Femur (tissue), 1 donor: Measurements from ENCODE around the gene GRAMD4.

Source experiments
- DNase-seq: peaks from one replicate; pipeline ENCODE4 v3.0.0-alpha.2; 2017

The GRAMD4 gene

GRCh38 chr22:46584081-46584921 is 35.9 kb upstream of the GRAMD4 start:
- no peak for DNase-seq

- DNase-seq, result no peak
Measured at GRCh38 chr22:46585340-46586122, 34.7 kb upstream of the GRAMD4 start.

- DNase-seq, result no peak
Measured at GRCh38 chr22:46586123-46586519, 34.1 kb upstream of the GRAMD4 start.

- DNase-seq, result no peak
Measured at GRCh38 chr22:46586531-46587011, 33.6 kb upstream of the GRAMD4 start.

- peak; percentile 24 for DNase-seq
Measured at GRCh38 chr22:46587061-46587460, 33.1 kb upstream of the GRAMD4 start.

GRCh38 chr22:46587492-46588278 is 32.5 kb upstream of the GRAMD4 start:
- DNase-seq, result peak; percentile 69

- peak; percentile 22 for DNase-seq
Measured at GRCh38 chr22:46588279-46589140, 31.7 kb upstream of the GRAMD4 start.

- DNase-seq, result no peak
Measured at GRCh38 chr22:46589141-46589748, 30.9 kb upstream of the GRAMD4 start.

GRCh38 chr22:46589871-46590271 is 30.3 kb upstream of the GRAMD4 start:
- DNase-seq, result no peak

GRCh38 chr22:46590334-46590733 is 29.9 kb upstream of the GRAMD4 start:
- no peak for DNase-seq

- DNase-seq, result no peak
Measured at GRCh38 chr22:46591930-46592329, 28.3 kb upstream of the GRAMD4 start.

- peak; percentile 87 for DNase-seq
Measured at GRCh38 chr22:46592390-46592872, 27.8 kb upstream of the GRAMD4 start.

GRCh38 chr22:46593211-46593681 is 26.9 kb upstream of the GRAMD4 start:
- peak; percentile 71 for DNase-seq

GRCh38 chr22:46593996-46594946 is 25.9 kb upstream of the GRAMD4 start:
- no peak for DNase-seq

GRCh38 chr22:46594947-46595298 is 25.3 kb upstream of the GRAMD4 start:
- DNase-seq, result no peak

GRCh38 chr22:46595545-46595944 is 24.6 kb upstream of the GRAMD4 start:
- no peak for DNase-seq

- DNase-seq, result no peak
Measured at GRCh38 chr22:46596032-46596441, 24.1 kb upstream of the GRAMD4 start.

- DNase-seq, result no peak
Measured at GRCh38 chr22:46596819-46597218, 23.4 kb upstream of the GRAMD4 start.

- no peak for DNase-seq
Measured at GRCh38 chr22:46598224-46598623, 22.0 kb upstream of the GRAMD4 start.
